Measurements from ENCODE around the gene ZFP36L2. TPM values are rescaled to one million over a fixed set of nuclear protein-coding genes. Genes with fewer than 3 reads are reported as not detected.
"Not testable (repeated sequence)": the region's sequence is repeated elsewhere in the genome, so short reads cannot be mapped to it uniquely, and the experiment has no call there.

ZFP36L2 gene
- polyA plus RNA-seq, 3 donors, result 90.2 to 103 (median 96.0) TPM

GRCh38 chr2:43196768-43197587 is 29.4 kb downstream of the ZFP36L2 start:
- DNase-seq (ENCODE audit: extremely low read depth in 1 of 11, low read depth in 9 of 11, low spot score in 4 of 11), result no peak

- DNase-seq (ENCODE audit: extremely low read depth in 1 of 11, low read depth in 9 of 11, low spot score in 4 of 11), result peak in 8 of 11 donors; percentile 49 to 86 (median 72)
Measured at GRCh38 chr2:43194121-43194869, 32.1 kb downstream of the ZFP36L2 start.

GRCh38 chr2:43193652-43194120 is 32.7 kb downstream of the ZFP36L2 start:
- no peak for DNase-seq (ENCODE audit: extremely low read depth in 1 of 11, low read depth in 9 of 11, low spot score in 4 of 11)

GRCh38 chr2:43192744-43193651 is 33.4 kb downstream of the ZFP36L2 start:
- DNase-seq (ENCODE audit: extremely low read depth in 1 of 11, low read depth in 9 of 11, low spot score in 4 of 11), result no peak

- no peak for DNase-seq (ENCODE audit: extremely low read depth in 1 of 11, low read depth in 9 of 11, low spot score in 4 of 11)
Measured at GRCh38 chr2:43191947-43192516, 34.4 kb downstream of the ZFP36L2 start.

- no peak for DNase-seq (ENCODE audit: extremely low read depth in 1 of 11, low read depth in 9 of 11, low spot score in 4 of 11)
Measured at GRCh38 chr2:43190311-43191052, 35.9 kb downstream of the ZFP36L2 start.

GRCh38 chr2:43189861-43190260 is 36.5 kb downstream of the ZFP36L2 start:
- not testable (repeated sequence) for DNase-seq (ENCODE audit: extremely low read depth in 1 of 11, low read depth in 9 of 11, low spot score in 4 of 11)

- DNase-seq (ENCODE audit: extremely low read depth in 1 of 11, low read depth in 9 of 11, low spot score in 4 of 11), result no peak
Measured at GRCh38 chr2:43188561-43189386, 37.6 kb downstream of the ZFP36L2 start.

GRCh38 chr2:43186679-43187374 is 39.6 kb downstream of the ZFP36L2 start:
- DNase-seq (ENCODE audit: extremely low read depth in 1 of 11, low read depth in 9 of 11, low spot score in 4 of 11), result no peak

GRCh38 chr2:43186321-43186678 is 40.1 kb downstream of the ZFP36L2 start:
- no peak for DNase-seq (ENCODE audit: extremely low read depth in 1 of 11, low read depth in 9 of 11, low spot score in 4 of 11)

- DNase-seq (ENCODE audit: extremely low read depth in 1 of 11, low read depth in 9 of 11, low spot score in 4 of 11), result no peak
Measured at GRCh38 chr2:43185146-43185545, 41.3 kb downstream of the ZFP36L2 start.

GRCh38 chr2:43184339-43184895 is 42.0 kb downstream of the ZFP36L2 start:
- no peak for DNase-seq (ENCODE audit: extremely low read depth in 1 of 11, low read depth in 9 of 11, low spot score in 4 of 11)

- DNase-seq (ENCODE audit: extremely low read depth in 1 of 11, low read depth in 9 of 11, low spot score in 4 of 11), result no peak
Measured at GRCh38 chr2:43183743-43184142, 42.7 kb downstream of the ZFP36L2 start.

- no peak for DNase-seq (ENCODE audit: extremely low read depth in 1 of 11, low read depth in 9 of 11, low spot score in 4 of 11)
Measured at GRCh38 chr2:43180897-43181296, 45.5 kb downstream of the ZFP36L2 start.

GRCh38 chr2:43179942-43180341 is 46.5 kb downstream of the ZFP36L2 start:
- DNase-seq (ENCODE audit: extremely low read depth in 1 of 11, low read depth in 9 of 11, low spot score in 4 of 11), result no peak

Measured in renal cortex interstitium (tissue), 11 donors.